GM12873 (cell line): Measurements from ENCODE around the gene C2orf76.

Experiments used
- TF ChIP-seq, protein P1 (sequence below): IDR thresholded peaks from 2 replicates; pipeline ENCODE4 v1.5.1; 2012; ENCODE audit warnings: low read depth, mild to moderate bottlenecking, moderate library complexity, low read length, control low read depth; ENCODE audit not compliant: insufficient read depth; ENCODE audit errors: missing control alignments

The C2orf76 gene

GRCh38 chr2:119265693-119266066 lies 101.0 kb downstream of the C2orf76 start:
- TF ChIP-seq, protein P1, sequence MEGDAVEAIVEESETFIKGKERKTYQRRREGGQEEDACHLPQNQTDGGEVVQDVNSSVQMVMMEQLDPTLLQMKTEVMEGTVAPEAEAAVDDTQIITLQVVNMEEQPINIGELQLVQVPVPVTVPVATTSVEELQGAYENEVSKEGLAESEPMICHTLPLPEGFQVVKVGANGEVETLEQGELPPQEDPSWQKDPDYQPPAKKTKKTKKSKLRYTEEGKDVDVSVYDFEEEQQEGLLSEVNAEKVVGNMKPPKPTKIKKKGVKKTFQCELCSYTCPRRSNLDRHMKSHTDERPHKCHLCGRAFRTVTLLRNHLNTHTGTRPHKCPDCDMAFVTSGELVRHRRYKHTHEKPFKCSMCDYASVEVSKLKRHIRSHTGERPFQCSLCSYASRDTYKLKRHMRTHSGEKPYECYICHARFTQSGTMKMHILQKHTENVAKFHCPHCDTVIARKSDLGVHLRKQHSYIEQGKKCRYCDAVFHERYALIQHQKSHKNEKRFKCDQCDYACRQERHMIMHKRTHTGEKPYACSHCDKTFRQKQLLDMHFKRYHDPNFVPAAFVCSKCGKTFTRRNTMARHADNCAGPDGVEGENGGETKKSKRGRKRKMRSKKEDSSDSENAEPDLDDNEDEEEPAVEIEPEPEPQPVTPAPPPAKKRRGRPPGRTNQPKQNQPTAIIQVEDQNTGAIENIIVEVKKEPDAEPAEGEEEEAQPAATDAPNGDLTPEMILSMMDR, result no peak

DNA sequence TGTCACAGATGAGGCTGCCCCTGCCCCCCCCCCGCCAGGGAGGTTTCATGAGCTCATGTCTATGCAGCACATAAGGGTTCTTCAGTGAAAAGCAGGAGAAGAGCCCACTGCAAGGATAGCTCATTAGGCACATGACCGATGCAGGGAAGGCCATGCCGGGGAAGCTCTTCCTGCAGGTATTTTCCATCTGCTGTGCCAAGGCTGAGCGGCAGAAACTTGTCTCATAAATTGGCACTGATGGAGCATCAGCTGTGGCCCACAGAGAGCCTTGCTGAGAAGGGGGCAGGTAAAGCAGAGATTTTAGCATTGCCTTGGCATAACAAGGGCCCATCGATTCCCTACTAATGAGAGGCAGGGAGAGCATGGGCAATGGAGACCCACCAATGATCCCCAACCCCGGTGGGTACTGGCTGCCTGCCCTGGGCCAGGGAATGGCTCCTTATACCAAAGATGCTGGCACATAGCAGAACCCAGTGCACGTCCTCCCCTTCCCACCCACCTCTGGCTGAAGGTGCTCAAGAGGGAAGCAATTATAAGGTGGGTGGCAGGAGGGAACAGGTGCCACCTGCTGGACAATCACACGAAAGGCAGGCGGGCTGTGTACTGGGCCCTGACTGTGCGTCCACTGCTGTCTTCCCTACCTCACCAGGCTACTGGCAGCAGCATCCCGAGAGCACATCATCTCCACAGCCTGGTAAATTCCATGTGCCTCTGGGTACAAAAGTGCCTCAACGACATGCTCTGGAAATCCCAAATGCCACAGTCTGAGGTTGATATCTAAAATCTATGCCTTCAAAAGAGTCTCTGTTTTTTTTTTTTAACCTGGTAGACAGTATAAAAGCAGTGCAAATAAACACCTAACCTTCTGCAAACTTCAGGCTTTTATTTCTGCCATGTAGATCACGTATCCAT lies 101.6 kb downstream of the C2orf76 start:
- TF ChIP-seq, protein P1, result peak; percentile 97

- TF ChIP-seq, protein P1, result no peak
These were observed 103.0 kb downstream of the C2orf76 start for GRCh38 chr2:119263656-119264055.

- TF ChIP-seq, protein P1, result no peak
These were observed 103.6 kb downstream of the C2orf76 start for GRCh38 chr2:119263025-119263424.

DNA sequence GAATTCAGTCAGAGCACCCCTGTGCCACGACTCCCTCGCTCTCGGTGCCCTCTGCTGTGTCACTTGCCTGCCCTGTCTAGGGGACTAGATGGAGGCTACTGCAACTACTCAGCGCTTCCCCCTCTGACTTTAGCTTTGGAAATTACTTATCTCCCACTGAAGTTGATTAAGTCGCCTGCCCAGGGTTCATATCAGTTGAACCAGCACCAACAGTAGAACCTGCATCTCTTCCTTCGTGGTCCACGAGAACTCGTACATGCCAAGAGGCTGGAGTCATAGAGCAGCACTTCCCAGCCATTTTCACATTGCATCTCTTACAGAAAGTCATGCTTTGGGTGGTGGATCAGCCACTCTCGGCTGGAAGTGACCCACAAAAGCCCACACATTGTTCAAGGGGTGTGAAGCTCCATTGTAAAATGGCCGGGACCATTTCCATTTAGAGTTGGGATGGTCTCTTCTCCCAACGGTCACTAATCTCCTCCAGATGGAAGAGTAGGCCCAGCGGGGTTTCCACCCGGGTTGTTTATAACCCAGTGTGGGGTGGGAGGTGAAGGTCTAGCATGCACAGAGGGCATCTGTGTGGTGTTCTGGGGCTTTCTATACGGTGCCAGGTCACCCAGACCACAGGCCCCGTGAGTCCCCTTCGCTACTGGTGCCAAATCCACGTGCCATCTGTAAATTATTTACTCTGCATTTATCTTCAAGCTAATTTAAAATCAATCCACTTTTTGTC lies 105.0 kb downstream of the C2orf76 start:
- TF ChIP-seq, protein P1, result no peak

- TF ChIP-seq, protein P1, result no peak
These were observed 105.8 kb downstream of the C2orf76 start for GRCh38 chr2:119260646-119261492.
